GM12874 (cell line): ENCODE measurements around the gene HIVEP3.

ENCODE experiments used
- TF ChIP-seq, protein P1 (sequence below): IDR thresholded peaks from 2 replicates; pipeline ENCODE4 v1.5.1; 2011; ENCODE audit warnings: low read depth, mild to moderate bottlenecking, control low read depth, low read length, moderate library complexity; ENCODE audit not compliant: insufficient read depth

Gene HIVEP3

GRCh38 chr1:41483960-41484401 is 434.7 kb downstream of the HIVEP3 start:
- TF ChIP-seq, protein P1, sequence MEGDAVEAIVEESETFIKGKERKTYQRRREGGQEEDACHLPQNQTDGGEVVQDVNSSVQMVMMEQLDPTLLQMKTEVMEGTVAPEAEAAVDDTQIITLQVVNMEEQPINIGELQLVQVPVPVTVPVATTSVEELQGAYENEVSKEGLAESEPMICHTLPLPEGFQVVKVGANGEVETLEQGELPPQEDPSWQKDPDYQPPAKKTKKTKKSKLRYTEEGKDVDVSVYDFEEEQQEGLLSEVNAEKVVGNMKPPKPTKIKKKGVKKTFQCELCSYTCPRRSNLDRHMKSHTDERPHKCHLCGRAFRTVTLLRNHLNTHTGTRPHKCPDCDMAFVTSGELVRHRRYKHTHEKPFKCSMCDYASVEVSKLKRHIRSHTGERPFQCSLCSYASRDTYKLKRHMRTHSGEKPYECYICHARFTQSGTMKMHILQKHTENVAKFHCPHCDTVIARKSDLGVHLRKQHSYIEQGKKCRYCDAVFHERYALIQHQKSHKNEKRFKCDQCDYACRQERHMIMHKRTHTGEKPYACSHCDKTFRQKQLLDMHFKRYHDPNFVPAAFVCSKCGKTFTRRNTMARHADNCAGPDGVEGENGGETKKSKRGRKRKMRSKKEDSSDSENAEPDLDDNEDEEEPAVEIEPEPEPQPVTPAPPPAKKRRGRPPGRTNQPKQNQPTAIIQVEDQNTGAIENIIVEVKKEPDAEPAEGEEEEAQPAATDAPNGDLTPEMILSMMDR: no peak

DNA sequence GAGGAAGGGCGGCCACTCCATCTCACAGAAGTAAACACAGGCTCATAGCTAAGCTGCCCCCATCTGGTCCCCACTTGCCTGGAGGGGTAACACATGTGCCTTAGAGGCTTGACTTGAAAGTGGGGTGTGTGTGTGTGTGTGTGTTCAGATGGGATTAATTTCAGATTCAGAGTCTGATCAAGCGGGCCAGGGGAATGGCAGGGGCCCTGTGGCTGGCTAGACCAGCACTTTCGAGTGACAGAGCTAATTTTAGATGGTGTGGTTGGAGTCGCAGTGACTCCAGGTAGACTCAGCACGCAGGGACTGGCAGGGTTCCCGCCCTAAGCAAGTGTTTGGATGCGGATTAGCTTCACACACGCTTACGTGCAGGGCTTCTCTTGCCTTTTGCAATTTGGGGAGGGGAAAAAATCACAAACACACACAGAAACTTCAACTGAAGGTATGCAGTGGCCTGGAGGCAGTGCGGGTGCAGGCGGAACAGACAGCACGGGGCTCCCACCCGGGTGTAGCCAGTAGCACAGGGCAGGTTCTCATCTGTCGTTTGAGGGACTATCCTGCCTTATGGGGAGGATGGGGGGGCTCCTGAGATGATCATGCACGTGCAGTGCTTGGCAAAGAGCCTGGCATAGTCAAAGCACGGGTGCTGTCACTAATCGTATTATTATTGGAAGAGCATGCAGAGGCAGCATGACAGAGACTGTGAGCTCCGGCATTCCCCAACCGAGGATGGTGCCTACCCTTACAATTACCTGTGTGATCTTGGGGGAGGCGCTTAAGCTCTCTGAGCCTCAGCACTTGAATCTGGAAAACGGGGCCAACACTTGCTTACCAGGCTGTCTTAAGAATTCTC is 435.5 kb downstream of the HIVEP3 start:
- TF ChIP-seq, protein P1: no peak

DNA sequence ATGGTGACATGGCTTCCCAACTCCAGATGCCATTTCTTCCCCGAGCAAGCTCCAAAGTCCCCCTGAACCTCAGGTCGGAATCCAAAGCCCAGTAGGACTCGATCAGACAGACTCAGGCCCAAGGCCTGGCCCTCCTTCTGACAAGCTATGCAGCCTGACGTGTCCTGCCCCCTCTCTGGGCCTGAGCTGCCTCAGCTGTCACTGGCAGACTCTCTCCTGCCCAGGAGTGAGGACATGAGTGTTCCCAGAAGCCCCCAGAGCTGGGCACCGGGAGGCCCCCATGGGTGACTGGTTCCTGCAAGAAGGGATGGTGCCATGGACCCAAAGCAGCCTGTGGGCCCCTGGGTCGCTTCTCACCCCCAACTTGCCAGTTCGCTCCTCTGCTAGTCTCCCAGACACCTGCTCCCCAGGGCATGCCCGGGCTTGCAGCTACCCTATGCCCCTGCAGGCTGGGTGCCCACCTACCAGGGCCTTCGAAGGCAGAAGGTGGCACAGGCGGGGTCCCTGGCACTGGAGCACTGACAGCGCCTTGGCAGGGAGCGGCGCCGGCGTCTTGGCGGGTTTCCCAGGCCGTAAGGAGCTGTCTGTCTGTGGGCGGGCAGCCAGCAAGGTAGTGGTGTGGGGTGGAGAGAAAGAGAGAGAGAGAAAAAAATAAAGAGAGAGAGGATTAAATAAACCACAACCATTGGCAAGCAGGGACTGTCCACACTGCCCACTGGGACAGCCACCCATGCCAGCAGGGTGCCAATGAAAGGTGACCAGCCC is 436.5 kb downstream of the HIVEP3 start:
- TF ChIP-seq, protein P1: no peak

DNA sequence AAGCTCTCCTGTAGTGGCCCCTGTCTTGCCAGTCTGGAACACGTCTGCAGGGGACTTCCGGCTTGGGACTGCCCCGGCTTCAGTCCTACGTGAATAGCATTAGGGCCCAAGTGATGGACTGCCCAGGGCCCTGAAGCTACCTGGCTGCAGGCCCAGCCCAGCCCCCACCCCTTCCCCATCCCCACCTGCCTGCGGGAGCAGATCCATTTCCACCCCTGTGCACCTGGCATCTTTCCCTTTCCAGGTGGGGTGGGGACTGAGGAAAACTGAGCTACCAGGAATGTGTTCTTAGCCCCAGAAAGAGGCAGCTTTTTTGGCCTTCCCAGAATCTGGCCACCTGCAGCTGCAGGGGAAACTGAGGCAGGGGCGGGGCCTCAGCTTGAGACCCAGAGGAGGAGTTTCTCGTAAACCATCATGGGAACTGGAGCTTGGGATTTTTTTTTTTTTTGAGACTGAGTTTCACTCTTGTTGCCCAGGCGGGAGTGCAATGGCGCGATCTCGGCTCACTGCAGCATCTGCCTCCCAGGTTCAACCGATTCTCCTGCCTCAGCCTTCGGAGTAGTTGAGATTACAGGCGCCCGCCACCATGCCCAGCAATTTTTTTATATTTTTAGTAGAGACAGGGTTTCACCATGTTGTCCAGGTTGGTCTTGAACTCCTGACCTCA is 437.5 kb downstream of the HIVEP3 start:
- TF ChIP-seq, protein P1: no peak

DNA sequence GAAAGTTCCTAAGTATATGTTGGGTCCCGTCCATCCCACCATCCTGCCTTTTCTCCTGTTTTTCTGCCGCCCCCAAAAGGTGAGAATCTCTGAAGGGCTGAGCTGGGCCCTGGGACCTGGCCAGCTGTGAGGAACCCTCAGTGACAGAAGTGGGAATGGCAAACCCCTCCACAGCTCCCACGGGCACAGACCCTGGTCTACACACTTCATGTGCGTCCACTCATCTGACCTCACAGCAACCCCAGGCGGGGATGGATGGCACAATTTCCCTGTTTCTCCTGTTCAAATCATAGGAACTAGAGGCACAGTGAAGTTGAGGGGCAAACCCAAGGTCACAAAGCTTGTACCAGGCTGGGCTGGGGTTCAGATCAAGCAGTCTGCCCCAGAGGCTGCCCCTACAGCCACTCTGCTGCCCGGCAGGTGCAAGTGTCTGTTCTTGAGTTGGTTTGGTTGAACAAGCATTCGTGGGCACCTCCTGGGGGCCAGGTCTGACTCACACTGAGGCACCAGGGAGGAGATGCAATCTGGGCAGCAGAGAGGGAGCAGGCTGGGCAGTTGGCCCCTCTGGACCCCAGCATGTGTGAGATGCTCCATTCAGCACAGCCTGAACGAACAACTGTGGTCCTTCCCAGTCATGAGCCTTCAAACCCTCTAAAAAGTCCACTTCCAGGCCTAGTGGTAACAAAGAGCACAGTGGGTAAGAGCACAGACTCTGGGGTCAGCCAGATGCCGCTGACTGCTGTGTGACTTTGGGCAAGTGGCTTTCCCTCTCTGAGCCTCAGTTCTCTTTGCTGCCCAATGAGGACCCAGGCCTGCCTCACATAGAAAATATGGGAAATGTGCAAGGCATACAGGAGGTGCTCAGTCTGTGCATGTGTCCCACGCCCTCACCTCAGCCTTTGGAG is 438.3 kb downstream of the HIVEP3 start:
- TF ChIP-seq, protein P1: no peak

- TF ChIP-seq, protein P1: no peak
These were observed 438.9 kb downstream of the HIVEP3 start for GRCh38 chr1:41479808-41480160.
